Stimulated activated memory B cell treated with anti-CD40 and anti-IgM and Interleukin-4, amounts not matched to agents 10 μg/mL and 1 μg/mL and 100 μg/mL, for 72 hours (primary cell): Measurements from ENCODE around the gene PIGR.

Experiments
- ATAC-seq: fragments of 150-1000 bp; cut with Tn5 transposase; 2 replicates; pipeline ENCODE4 v1.10.0; 2021
- H3K27ac Mint-ChIP-seq: one replicate; pipeline ENCODE4 v1.8.0; 2022; ENCODE audit warnings: mild to moderate bottlenecking, mixed read lengths
- H3K27me3 Mint-ChIP-seq: one replicate; pipeline ENCODE4 v1.8.0; 2022; ENCODE audit warnings: mixed read lengths
- H3K36me3 Mint-ChIP-seq: one replicate; pipeline ENCODE4 v1.8.0; 2022; ENCODE audit warnings: mixed read lengths
- H3K4me1 Mint-ChIP-seq: one replicate; pipeline ENCODE4 v1.8.0; 2022; ENCODE audit warnings: mixed read lengths
- H3K4me3 Mint-ChIP-seq: one replicate; pipeline ENCODE4 v1.8.0; 2022; ENCODE audit warnings: mild to moderate bottlenecking, moderate library complexity, mixed read lengths
- H3K9me3 Mint-ChIP-seq: one replicate; pipeline ENCODE4 v1.8.0; 2022; ENCODE audit warnings: mixed read lengths

PIGR gene, protein sequence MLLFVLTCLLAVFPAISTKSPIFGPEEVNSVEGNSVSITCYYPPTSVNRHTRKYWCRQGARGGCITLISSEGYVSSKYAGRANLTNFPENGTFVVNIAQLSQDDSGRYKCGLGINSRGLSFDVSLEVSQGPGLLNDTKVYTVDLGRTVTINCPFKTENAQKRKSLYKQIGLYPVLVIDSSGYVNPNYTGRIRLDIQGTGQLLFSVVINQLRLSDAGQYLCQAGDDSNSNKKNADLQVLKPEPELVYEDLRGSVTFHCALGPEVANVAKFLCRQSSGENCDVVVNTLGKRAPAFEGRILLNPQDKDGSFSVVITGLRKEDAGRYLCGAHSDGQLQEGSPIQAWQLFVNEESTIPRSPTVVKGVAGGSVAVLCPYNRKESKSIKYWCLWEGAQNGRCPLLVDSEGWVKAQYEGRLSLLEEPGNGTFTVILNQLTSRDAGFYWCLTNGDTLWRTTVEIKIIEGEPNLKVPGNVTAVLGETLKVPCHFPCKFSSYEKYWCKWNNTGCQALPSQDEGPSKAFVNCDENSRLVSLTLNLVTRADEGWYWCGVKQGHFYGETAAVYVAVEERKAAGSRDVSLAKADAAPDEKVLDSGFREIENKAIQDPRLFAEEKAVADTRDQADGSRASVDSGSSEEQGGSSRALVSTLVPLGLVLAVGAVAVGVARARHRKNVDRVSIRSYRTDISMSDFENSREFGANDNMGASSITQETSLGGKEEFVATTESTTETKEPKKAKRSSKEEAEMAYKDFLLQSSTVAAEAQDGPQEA

DNA sequence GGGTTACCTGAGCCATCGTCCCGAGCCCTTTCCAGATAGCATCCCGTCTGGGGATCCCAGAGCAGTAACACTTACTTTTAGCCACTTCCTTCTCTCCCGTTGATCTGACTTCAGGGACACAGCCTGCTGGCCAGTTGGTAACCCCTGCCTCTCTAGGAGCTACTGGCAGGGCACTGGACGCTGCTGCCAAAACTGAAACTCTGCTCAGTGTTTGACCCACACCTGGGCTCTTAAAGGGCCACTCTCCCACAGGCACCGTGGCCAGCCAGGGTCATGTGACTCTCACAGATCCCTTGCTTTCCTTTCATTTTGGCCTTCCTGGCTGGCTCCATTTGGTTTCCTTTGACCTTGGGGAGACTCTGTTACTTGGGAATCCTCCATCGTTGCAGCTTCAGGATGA, at the start of gene PIGR:
TSS of gene PIGR (minus strand) at position 206 of the 400 bp plus-strand sequence. CDS start 5,935 bp downstream, outside the sequence.
- Mint-ChIP-seq H3K27ac (no peak within 1 kb of the TSS), H3K4me3 (no peak within 1 kb of the TSS), H3K4me1 (peaks cover under 1% of the 10 kb centered on the region), H3K36me3 (no peaks in the 10 kb centered on the region), H3K27me3 (peaks cover 16% of the 10 kb centered on the region), H3K9me3 (no peaks in the 10 kb centered on the region)
- no peak for ATAC-seq

GRCh38 chr1:206992790-206993189, 46.5 kb upstream of the PIGR start:
- no peak for ATAC-seq
- Mint-ChIP-seq H3K9me3 (no peaks in the 10 kb centered on the region), H3K36me3 (no peaks in the 10 kb centered on the region), H3K4me3 (no peak overlapping the region), H3K27me3 (peaks cover 52% of the 10 kb centered on the region), H3K27ac (no peak overlapping the region), H3K4me1 (no peaks in the 10 kb centered on the region)

DNA sequence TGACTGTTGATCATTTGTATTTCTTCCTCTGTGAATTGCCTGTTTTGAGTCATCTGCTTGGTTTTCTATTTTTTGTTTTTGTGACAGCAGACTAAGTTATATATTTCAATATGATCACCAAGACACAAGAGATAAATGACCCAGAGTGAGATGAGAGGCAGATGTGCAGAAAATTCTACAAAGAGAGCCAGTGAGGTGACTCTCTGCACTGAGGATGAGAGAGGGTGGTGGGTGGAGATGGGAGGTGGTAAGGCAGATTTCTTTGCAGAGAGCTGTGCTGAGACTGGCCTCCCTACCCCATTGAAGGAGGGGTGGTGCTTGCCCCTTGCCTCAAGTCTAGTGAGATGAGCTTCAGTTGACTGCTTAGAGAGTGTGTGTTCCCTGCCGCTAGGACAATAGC, 41.6 kb upstream of the PIGR start:
- no peaks in the 10 kb centered on the region for H3K36me3 Mint-ChIP-seq
- no peaks in the 10 kb centered on the region for H3K4me1 Mint-ChIP-seq
- no peaks in the 10 kb centered on the region for H3K9me3 Mint-ChIP-seq
- no peak overlapping the region for H3K27ac Mint-ChIP-seq
- ATAC-seq, result no peak
- H3K27me3 Mint-ChIP-seq, result peaks cover 57% of the 10 kb centered on the region
- no peak overlapping the region for H3K4me3 Mint-ChIP-seq

DNA sequence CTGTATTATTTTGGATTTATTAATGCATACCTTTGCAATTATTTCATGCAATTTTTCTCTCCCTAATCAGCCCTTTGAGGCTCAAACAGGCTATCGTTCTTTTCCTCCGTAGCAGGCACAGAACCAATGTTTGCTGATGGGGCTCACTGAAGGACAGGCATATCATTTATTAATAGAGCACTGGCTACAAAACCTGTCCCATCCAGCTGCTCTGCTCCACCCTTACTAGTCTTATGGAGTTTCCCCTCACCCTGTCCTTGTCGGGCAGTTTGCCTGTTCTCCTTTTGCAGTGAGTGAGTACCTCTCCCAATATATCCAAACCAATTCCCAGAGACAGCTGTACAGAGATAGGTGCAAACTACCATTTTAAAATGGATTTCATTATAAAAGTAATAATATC, 40.6 kb upstream of the PIGR start:
- Mint-ChIP-seq H3K4me3 (no peak overlapping the region), H3K27me3 (peaks cover 47% of the 10 kb centered on the region), H3K36me3 (no peaks in the 10 kb centered on the region), H3K4me1 (no peaks in the 10 kb centered on the region), H3K27ac (no peak overlapping the region), H3K9me3 (no peaks in the 10 kb centered on the region)
- no peak for ATAC-seq

GRCh38 chr1:206986402-206986801, 40.1 kb upstream of the PIGR start:
- H3K4me1 Mint-ChIP-seq, result no peaks in the 10 kb centered on the region
- ATAC-seq, result no peak
- H3K9me3 Mint-ChIP-seq, result no peaks in the 10 kb centered on the region
- H3K36me3 Mint-ChIP-seq, result no peaks in the 10 kb centered on the region
- H3K27ac Mint-ChIP-seq, result no peak overlapping the region
- no peak overlapping the region for H3K4me3 Mint-ChIP-seq
- peaks cover 42% of the 10 kb centered on the region for H3K27me3 Mint-ChIP-seq

DNA sequence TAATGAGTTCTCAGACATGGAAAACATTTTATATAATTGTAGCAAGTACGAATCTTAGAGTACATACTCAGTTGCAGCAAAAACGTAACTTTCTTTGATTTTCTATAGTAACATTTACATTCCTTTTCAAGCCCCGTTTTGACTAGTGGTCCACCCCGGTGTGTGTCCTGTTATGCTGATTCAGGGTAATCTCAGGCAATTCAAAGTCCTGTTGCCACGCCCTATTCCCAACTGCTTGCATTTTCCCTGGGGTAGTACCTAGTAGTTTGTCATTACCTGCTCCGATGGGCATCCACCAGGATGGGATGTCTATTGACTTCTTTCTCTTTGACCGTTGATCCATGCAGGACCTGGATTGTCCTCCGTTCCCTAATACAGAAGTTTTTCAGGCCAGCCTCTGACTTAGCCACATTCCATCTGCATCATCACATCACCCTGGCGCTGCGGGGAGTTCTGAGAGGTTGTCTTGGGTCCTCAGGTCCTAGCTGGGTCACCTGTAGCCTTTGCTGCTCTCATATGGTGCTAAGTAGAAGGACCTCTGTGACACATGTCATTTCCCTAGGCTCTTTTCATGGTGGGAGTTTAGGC, 39.0 kb upstream of the PIGR start:
- no peak overlapping the region for H3K27ac Mint-ChIP-seq
- H3K36me3 Mint-ChIP-seq, result no peaks in the 10 kb centered on the region
- H3K9me3 Mint-ChIP-seq, result no peaks in the 10 kb centered on the region
- H3K27me3 Mint-ChIP-seq, result peaks cover 37% of the 10 kb centered on the region
- no peak overlapping the region for H3K4me3 Mint-ChIP-seq
- ATAC-seq, result no peak
- H3K4me1 Mint-ChIP-seq, result no peaks in the 10 kb centered on the region

DNA sequence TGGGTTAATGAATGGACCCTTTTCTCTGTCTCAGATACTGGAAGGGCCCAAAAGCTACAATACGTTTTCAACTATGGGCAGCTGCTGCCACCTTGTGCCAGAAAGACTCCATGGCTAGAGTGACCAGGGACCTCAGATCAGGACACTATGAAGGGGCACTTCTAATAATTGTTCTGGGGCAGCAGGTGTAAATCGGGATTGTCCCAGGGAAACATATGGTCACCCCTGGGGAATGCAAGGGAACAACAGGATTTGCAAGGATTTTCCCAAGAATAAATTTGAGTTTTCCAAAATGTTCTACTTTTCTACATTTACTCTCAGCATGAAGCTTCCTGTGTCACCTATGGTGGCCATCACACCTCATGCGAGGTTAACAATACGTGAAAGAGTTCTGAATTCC, 36.0 kb upstream of the PIGR start:
- no peak overlapping the region for H3K4me3 Mint-ChIP-seq
- H3K27me3 Mint-ChIP-seq, result peaks cover 25% of the 10 kb centered on the region
- peaks cover 11% of the 10 kb centered on the region for H3K4me1 Mint-ChIP-seq
- no peaks in the 10 kb centered on the region for H3K36me3 Mint-ChIP-seq
- ATAC-seq, result peak; percentile 85
- no peaks in the 10 kb centered on the region for H3K9me3 Mint-ChIP-seq
- no peak overlapping the region for H3K27ac Mint-ChIP-seq

DNA sequence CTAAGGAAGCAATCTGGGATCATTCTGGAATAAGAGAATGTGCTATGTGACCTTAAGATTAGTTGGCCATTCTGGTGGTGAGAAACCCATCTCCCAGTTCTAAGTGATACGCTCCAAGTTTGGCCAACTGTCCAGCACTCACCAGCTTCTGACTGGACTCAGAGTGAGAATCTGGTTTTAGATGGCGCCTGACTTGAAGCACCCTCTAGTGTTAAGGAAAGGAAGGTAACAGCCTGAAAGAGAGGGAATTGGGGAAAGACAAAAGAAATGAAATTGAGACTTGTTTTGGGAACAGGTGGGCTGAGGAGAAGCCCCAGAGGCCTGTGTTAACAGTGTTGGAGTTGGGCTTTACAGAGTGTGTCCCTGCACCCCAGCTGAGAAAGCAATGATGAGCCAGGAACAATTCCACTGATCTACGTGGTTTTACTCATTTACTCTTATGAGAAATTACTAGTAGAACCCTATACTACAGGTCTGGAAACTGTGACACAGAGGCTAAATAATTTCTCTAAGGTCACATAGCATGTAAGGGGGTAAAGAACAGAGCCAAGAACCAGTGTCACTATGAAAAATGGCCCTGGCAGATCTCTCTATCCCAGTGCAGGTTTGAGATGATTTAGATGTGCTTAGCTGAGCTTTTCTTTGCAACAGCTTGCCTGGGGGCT, 33.2 kb upstream of the PIGR start:
- no peaks in the 10 kb centered on the region for H3K36me3 Mint-ChIP-seq
- peaks cover 11% of the 10 kb centered on the region for H3K4me1 Mint-ChIP-seq
- no peak overlapping the region for H3K4me3 Mint-ChIP-seq
- H3K27me3 Mint-ChIP-seq, result peaks cover 8% of the 10 kb centered on the region
- H3K27ac Mint-ChIP-seq, result no peak overlapping the region
- no peaks in the 10 kb centered on the region for H3K9me3 Mint-ChIP-seq
- ATAC-seq, result no peak

- H3K27me3 Mint-ChIP-seq, result peaks cover under 1% of the 10 kb centered on the region
- no peak overlapping the region for H3K27ac Mint-ChIP-seq
- H3K9me3 Mint-ChIP-seq, result no peaks in the 10 kb centered on the region
- H3K36me3 Mint-ChIP-seq, result no peaks in the 10 kb centered on the region
- H3K4me1 Mint-ChIP-seq, result peaks cover 11% of the 10 kb centered on the region
- no peak overlapping the region for H3K4me3 Mint-ChIP-seq
- ATAC-seq, result no peak
Measured at GRCh38 chr1:206978259-206978658, 32.0 kb upstream of the PIGR start.

DNA sequence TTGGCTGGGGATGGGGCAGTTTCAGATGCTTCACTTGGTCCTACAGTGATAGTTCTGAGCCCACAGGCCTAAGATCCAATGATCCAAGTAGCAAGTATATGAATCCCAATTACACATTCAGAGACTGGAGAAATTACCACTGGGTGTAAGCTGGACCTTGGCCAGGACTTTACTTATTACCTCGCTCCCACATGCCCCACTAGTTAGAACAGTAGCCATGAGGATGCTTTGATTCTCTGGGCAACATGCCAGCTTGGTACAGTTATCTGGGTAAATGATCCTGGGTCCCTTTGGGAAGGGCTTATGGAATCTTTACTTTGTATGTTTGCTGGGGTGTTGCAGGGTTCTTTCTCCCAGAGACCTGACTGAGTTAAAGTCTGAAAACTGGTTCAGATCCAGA, 29.0 kb upstream of the PIGR start:
- ATAC-seq, result no peak
- H3K4me1 Mint-ChIP-seq, result peaks cover 24% of the 10 kb centered on the region
- H3K27me3 Mint-ChIP-seq, result no peaks in the 10 kb centered on the region
- H3K9me3 Mint-ChIP-seq, result no peaks in the 10 kb centered on the region
- H3K27ac Mint-ChIP-seq, result no peak overlapping the region
- H3K36me3 Mint-ChIP-seq, result no peaks in the 10 kb centered on the region
- no peak overlapping the region for H3K4me3 Mint-ChIP-seq

DNA sequence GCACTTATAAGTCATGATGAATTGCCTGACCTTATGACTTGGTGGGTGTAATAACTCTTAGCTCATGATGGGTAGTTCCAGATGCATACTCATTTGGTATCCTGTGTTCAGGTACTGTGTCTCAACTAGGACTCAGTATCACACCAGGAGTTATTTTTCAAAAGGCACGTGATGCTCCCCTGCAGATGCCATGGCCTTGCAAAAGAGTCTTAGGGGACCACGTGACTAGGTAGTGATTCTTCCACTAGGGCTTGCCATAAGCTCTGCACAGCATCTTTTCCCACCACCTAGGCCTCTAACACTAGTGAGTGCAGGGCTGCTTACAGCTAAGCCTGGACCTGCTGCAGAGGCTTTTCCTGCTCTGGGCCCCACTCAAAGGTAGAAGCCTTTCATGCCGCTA, 27.9 kb upstream of the PIGR start:
- H3K27ac Mint-ChIP-seq, result no peak overlapping the region
- no peak for ATAC-seq
- H3K36me3 Mint-ChIP-seq, result no peaks in the 10 kb centered on the region
- no peak overlapping the region for H3K4me3 Mint-ChIP-seq
- no peaks in the 10 kb centered on the region for H3K9me3 Mint-ChIP-seq
- no peaks in the 10 kb centered on the region for H3K27me3 Mint-ChIP-seq
- peaks cover 19% of the 10 kb centered on the region for H3K4me1 Mint-ChIP-seq

DNA sequence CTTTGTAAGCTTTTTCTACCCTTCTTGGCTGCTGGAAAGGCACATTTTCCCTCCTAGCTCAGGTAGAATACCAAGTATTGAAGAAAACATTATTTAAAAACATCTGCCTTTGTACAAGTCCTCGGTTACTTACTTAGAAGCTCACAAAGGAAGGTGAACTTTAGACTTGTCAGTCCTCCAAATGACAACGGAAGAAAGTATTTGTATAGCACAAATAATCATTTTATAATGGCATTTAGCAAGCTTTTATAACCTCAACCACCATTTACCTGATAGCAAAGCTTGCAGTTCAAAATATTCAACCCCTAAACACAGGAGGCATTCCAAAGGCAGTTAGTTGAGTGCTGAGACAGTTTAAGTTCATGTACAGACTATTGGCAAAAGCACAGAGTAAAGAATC, 26.5 kb upstream of the PIGR start:
- H3K9me3 Mint-ChIP-seq, result no peaks in the 10 kb centered on the region
- ATAC-seq, result no peak
- H3K27ac Mint-ChIP-seq, result no peak overlapping the region
- H3K4me3 Mint-ChIP-seq, result no peak overlapping the region
- peaks cover 20% of the 10 kb centered on the region for H3K4me1 Mint-ChIP-seq
- H3K36me3 Mint-ChIP-seq, result no peaks in the 10 kb centered on the region
- no peaks in the 10 kb centered on the region for H3K27me3 Mint-ChIP-seq

- peak; percentile 84 for ATAC-seq
- H3K27ac Mint-ChIP-seq, result no peak overlapping the region
Measured at GRCh38 chr1:206971029-206971655, 24.9 kb upstream of the PIGR start.

DNA sequence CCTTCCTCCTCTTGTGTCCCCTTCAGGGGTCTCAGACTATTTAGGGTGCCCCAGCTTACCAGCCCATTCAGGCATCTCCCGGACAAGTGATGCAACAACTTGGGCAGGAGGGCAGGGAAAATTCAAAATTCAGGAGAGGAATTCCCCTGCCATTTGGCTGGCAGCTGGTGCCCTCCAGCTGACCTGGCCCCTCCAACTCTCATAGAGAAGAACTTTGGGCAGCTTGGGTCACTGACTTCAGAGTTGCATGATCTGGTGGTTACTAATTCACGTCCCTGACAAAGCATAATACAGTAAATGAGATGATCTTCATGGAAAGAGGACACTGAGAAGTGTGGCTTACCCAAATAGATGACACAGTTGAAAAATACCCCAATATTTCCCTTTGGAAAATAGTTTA, 24.2 kb upstream of the PIGR start, which contains the start of gene FCAMR:
TSS of gene FCAMR (minus strand) at position 15 of the 400 bp plus-strand sequence. CDS start 335 bp downstream, outside the sequence.
- Mint-ChIP-seq H3K27me3 (no peaks in the 10 kb centered on the region), H3K4me1 (peaks cover 30% of the 10 kb centered on the region), H3K36me3 (no peaks in the 10 kb centered on the region), H3K27ac (no peak within 1 kb of the TSS), H3K4me3 (no peak within 1 kb of the TSS), H3K9me3 (no peaks in the 10 kb centered on the region)
- ATAC-seq, result no peak

More at GRCh38 chr1:206971029-206971655, 24.9 kb upstream of the PIGR start:
- Mint-ChIP-seq H3K4me1 (peaks cover 30% of the 10 kb centered on the region), H3K36me3 (no peaks in the 10 kb centered on the region), H3K27me3 (no peaks in the 10 kb centered on the region), H3K4me3 (no peak overlapping the region), H3K9me3 (no peaks in the 10 kb centered on the region)

DNA sequence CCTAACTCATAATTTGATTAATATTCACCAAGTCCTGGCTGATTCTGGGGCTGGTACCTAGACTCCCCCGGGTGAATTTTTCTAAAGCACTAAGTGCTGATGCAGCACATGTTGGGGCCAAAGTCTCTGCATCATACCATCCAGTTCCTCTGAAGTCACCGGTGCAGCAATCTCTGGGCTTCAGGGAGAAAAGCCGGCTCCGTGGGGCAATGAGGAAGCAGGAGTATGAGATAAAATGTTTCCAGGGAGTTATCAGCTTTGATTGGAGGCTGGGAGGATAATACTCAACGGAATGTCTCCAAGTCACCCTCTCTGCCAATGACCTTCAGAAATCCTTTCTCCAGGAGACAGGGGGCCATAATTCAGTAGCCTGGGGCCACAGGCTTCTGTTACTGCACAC, 22.8 kb upstream of the PIGR start:
- Mint-ChIP-seq H3K36me3 (no peaks in the 10 kb centered on the region), H3K9me3 (no peaks in the 10 kb centered on the region), H3K27ac (no peak overlapping the region), H3K4me3 (no peak overlapping the region), H3K4me1 (peaks cover 30% of the 10 kb centered on the region), H3K27me3 (no peaks in the 10 kb centered on the region)
- ATAC-seq, result no peak
